Pancreas (tissue), 10 donors: ENCODE measurements around the gene RAB5IF. TPM values are rescaled to one million over a fixed set of nuclear protein-coding genes. Genes with fewer than 3 reads are reported as not detected.
A peak's percentile ranks its signal among the peaks of the same experiment; 100 is the strongest.
"Not testable (repeated sequence)": the region's sequence is repeated elsewhere in the genome, so short reads cannot be mapped to it uniquely, and the experiment has no call there.

Source experiments
- ATAC-seq, 4 donors: fragments of 200-7000 bp; cut with Tn5 transposase; one replicate each; pipeline versions ENCODE4 v1.8.0 to v1.9.1; 2020; ENCODE audit warnings: mild to moderate bottlenecking in 4 of 4, moderate library complexity in 4 of 4
- DNase-seq, 6 donors: peaks; one replicate each; pipeline ENCODE4 v3.0.0-alpha.2; 2020
- FAIRE-seq: peaks from 2 replicates; lab custom pipeline; 2012; peaks lifted over from hg19 to GRCh38; lab: Jason Lieb, UNC
- H3K27ac ChIP-seq, 4 donors: fragments of 200-600 bp; sonication (generic); 1 replicate in 3 of 4; 2 replicates in 1 of 4; pipeline versions ENCODE4 v1.5.0 to v1.8.0; 2020
- H3K27me3 ChIP-seq, 4 donors: fragments of 200-600 bp; one replicate each; pipeline ENCODE4 v1.8.0; 2021
- H3K36me3 ChIP-seq, 3 donors: fragments of 200-600 bp; sonication (generic) in 1 of 3; one replicate each; pipeline versions ENCODE4 v1.5.0 to v1.8.0; 2020 to 2021
- H3K4me1 ChIP-seq, 3 donors: fragments of 200-600 bp; one replicate each; pipeline ENCODE4 v1.8.0; 2021
- H3K4me3 ChIP-seq, 4 donors: fragments of 200-600 bp; sonication (generic) in 2 of 4; one replicate each; pipeline versions ENCODE4 v1.5.0 to v1.8.0; 2020 to 2021
- H3K9me3 ChIP-seq, 4 donors: fragments of 200-600 bp; one replicate each; pipeline ENCODE4 v1.8.0; 2021
- WGBS, 2 donors: extraction: QIAGEN DNeasy Blood & Tissue Kit; methylation state at CpG; one replicate each; pipeline ENCODE4 v1.1.7; 2013; 5-methylcytosine and 5-hydroxymethylcytosine counted together
- intact Hi-C, 3 donors: fragments of 100-400 bp; cut with DNase I; formaldehyde crosslinking; loops; one replicate each; pipeline versions ENCODE4 v1.11.1 to v1.14.2; 2022
- polyA plus RNA-seq, 2 donors: library from polyadenylated mRNA; stranded (reverse); fragments of 200-250 nt; gene quantifications; one replicate each; pipeline ENCODE4 v1.2.3, GENCODE V29; 2013
- total RNA-seq, 6 donors: library from RNA; stranded (reverse); fragmentation: NEBNext Ultra II Directional in 4 of 6; extraction: Animal tissue kit (Norgen Biotek cat#: 25700) in 4 of 6; gene quantifications; one replicate each; pipeline versions ENCODE4 v1.2.1 to v1.2.4, GENCODE V29; 2021 to 2023
- TF ChIP-seq, protein P1 (sequence below), 4 donors: fragments of 200-600 bp; sonication (generic) in 3 of 4; IDR thresholded peaks; one replicate each; pipeline versions ENCODE4 v1.5.0 to v1.8.0; 2021; ENCODE audit warnings: antibody characterized with exemption in 4 of 4
- donor health status: healthy with polysubstance abuse.
- donor health status: DM: no; HTN: no; CAD: no; lungs with moderate emphysema.
- donor health status: DM: no; HTN: no; CAD: no.
- donor health status: control.
- donor health status: control.
- donor health status: Bipolar disorder and iron deficiency.
- donor health status: DM: yes; HTN: yes; CAD: no.
- donor health status: DM: no; HTN: no; CAD: no.
- donor health status: DM: no; HTN: no; CAD: no.
- donor health status: DM: yes; HTN: yes; CAD: no.

RAB5IF gene
- total and polyA plus RNA-seq, 8 donors: 22.2 to 45.1 (median 30.0) TPM

DNA sequence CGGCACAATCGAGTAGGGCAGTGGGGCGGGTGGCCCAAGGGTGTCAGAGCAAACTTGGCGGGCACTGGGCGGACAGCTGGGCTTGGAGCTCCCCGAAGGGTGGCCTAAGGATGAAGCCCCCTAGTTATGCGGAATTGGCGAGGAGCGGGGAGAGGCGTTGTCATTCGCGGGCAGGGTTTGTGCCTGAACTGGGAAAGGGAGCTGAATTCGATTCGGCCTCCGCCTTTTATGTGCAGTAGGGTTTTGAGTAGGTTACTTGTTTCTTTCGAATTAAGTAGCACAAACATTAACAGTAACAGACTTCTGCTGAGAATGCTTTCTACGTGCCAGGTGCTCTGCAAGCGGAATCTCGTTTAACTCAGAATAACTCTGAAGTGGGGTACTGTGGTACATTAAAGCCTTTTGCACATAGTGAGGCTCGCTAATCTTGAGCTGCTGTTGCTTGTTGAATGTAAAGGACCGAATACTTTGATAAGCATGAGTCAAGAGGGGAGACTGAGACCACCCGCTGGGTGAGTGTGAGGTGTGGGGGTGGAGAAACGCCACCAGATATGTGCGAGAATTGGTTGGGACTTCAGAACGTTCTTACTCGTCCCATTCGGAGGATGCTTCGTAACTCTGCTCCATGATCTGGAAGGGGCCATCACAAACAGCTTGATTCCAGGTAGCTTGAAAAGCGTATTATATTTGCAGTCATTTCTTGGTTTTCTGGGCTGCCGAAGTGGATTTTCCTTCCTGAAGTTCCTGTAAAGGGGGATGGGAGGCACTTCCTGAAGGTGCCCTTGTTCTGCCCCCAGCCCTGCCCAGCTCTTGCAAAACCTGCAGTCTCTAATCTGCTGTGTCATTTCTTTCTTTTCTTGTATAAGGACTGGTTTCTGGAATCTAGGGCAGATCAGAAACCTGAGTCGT lies 833 bp downstream of the RAB5IF start:
- peak in 1 of 6 donors; percentile 31 for DNase-seq
- no peak for FAIRE-seq
- TF ChIP-seq, protein P1, sequence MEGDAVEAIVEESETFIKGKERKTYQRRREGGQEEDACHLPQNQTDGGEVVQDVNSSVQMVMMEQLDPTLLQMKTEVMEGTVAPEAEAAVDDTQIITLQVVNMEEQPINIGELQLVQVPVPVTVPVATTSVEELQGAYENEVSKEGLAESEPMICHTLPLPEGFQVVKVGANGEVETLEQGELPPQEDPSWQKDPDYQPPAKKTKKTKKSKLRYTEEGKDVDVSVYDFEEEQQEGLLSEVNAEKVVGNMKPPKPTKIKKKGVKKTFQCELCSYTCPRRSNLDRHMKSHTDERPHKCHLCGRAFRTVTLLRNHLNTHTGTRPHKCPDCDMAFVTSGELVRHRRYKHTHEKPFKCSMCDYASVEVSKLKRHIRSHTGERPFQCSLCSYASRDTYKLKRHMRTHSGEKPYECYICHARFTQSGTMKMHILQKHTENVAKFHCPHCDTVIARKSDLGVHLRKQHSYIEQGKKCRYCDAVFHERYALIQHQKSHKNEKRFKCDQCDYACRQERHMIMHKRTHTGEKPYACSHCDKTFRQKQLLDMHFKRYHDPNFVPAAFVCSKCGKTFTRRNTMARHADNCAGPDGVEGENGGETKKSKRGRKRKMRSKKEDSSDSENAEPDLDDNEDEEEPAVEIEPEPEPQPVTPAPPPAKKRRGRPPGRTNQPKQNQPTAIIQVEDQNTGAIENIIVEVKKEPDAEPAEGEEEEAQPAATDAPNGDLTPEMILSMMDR (IDR thresholded peaks at IDR 0.05): no peak
- no peak for ATAC-seq
- intact Hi-C loops: no loop called here
- no peaks in the 10 kb centered on the region for H3K9me3 ChIP-seq
- peaks cover 0 to 15% (median 0%) of the 10 kb centered on the region in 3 donors for H3K4me1 ChIP-seq
- peak overlapping the region; percentile 96 to 100 (median 98) for H3K4me3 ChIP-seq
- peak overlapping the region; percentile 69 to 88 (median 78) for H3K27ac ChIP-seq
- H3K27me3 ChIP-seq: no peaks in the 10 kb centered on the region
- WGBS, 2 donors: 1% methylated on average over 31 of the region's 31 CpGs
- peaks cover 6 to 22% (median 15%) of the 10 kb centered on the region in 3 donors for H3K36me3 ChIP-seq

DNA sequence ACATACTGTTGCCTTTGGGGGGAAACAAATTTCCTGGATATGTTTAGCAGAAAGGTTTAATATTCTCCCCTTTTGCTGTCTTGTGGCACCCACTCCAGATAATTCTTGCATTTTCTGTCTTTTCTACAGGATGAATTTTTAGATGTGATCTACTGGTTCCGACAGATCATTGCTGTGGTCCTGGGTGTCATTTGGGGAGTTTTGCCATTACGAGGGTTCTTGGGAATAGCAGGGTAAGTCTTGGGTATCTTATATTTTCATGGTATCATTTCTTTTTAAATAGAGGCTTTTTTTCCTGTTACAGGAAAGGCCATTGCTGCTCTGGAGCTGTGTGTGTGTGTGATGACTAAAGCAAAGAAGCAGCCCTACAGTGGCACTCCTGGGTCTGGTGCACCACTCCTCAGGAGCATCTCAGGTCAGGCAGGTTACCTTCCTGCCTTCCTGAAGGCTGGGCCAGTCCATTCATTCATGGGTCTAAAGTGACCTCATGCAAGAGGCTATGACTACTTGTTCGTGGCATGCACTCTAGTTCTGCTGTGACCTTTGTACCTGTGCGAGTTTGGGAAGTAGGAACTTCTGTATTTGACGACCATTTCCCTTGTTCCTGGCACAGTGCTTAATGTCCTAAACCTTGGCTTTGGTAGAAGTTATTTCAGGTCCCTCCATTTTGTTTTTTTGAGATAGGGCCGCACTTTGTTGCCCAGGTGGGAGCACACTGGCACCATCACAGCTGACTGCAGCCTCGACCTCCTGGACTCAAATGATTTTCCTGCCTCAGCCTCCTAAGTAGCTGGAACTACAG lies 2.2 kb downstream of the RAB5IF start:
- H3K27me3 ChIP-seq: no peaks in the 10 kb centered on the region
- H3K36me3 ChIP-seq: peaks cover 6 to 32% (median 28%) of the 10 kb centered on the region in 3 donors
- ATAC-seq (no peak), DNase-seq (no peak), FAIRE-seq (no peak)
- 67 to 70% methylated on average over 7 of the region's 7 CpGs for WGBS, 2 donors
- no peaks in the 10 kb centered on the region for H3K9me3 ChIP-seq
- TF ChIP-seq, protein P1 (IDR thresholded peaks at IDR 0.05): no peak
- H3K4me1 ChIP-seq: peaks cover 0 to 15% (median 0%) of the 10 kb centered on the region in 3 donors
- intact Hi-C loops: no loop called here
- H3K4me3 ChIP-seq: no peak overlapping the region
- H3K27ac ChIP-seq: no peak overlapping the region

DNA sequence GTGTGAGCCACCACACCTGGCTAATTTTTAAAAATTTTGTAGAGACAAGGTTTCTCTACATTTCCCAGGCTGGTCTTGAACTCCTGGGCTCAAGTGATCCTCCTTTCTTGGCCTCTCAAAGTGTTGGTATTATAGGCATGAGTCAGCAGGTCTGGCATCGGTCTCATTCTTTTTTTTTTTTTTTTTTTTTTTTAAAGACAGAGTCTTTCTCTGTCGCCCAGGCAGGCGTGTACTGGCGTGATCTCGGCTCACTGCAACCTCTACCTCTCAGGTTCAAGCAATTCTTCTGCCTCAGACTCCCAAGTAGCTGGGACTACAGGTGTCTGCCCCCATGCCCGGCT lies 2.8 kb downstream of the RAB5IF start:
- 91 to 92% methylated on average over 5 to 6 of the region's 6 CpGs for WGBS, 2 donors
- ATAC-seq, H3K9me3 ChIP-seq, H3K27ac ChIP-seq, intact Hi-C loops, DNase-seq, H3K4me3 ChIP-seq, FAIRE-seq, H3K27me3 ChIP-seq: not testable (repeated sequence)
- peaks cover 0 to 15% (median 0%) of the 10 kb centered on the region in 3 donors for H3K4me1 ChIP-seq
- peaks cover 6 to 37% (median 28%) of the 10 kb centered on the region in 3 donors for H3K36me3 ChIP-seq

DNA sequence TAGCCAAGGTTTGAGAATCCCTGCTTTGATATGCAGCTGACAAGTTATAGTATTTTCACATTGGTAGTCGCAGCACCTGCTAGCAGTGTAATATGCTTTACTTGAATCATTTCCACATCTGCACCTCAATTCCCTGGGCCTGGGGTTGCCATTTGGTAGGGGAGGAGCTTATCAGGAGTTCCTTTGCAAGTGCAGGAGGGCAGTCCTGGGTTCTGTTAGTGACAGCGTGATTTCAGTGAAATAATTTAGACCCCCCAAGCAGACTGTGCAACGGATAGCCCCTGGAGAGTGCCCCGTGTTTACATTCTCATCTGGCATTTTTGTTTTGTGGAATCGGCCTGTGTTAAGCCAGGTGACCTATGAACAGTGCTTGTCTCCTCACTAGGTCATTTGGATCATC lies 6.0 kb downstream of the RAB5IF start:
- Histone ChIP-seq H3K27ac (no peak overlapping the region), H3K9me3 (no peaks in the 10 kb centered on the region), H3K36me3 (peaks cover 6 to 37% (median 28%) of the 10 kb centered on the region in 3 donors), H3K4me1 (peaks cover 0 to 18% (median 0%) of the 10 kb centered on the region in 3 donors), H3K4me3 (no peak overlapping the region), H3K27me3 (no peaks in the 10 kb centered on the region)
- DNase-seq (no peak), ATAC-seq (no peak), FAIRE-seq (no peak)
- TF ChIP-seq, protein P1 (IDR thresholded peaks at IDR 0.05): no peak
- intact Hi-C loops: no loop called here
- WGBS, 2 donors: 84% methylated on average over 5 of the region's 5 CpGs

- Histone ChIP-seq H3K4me3 (no peak overlapping the region), H3K4me1 (peaks cover 0 to 4% (median 0%) of the 10 kb centered on the region in 3 donors), H3K36me3 (peaks cover 3 to 30% (median 28%) of the 10 kb centered on the region in 3 donors), H3K27me3 (no peaks in the 10 kb centered on the region), H3K9me3 (no peaks in the 10 kb centered on the region), H3K27ac (peak overlapping the region in 2 of 4 donors; percentile 58 to 62)
- peak; percentile 81 to 94 (median 88) for ATAC-seq
- TF ChIP-seq, protein P1 (IDR thresholded peaks at IDR 0.05): no peak
- FAIRE-seq: no peak
- intact Hi-C loops: no loop called here
- 21 to 31% methylated on average over 3 of the region's 3 CpGs for WGBS, 2 donors
- peak; percentile 46 to 80 (median 68) for DNase-seq
These were observed 8.4 kb downstream of the RAB5IF start for GRCh38 chr20:36613974-36614373.
